ENCODE measurements around the gene GAS7. TPM values are rescaled to one million over a fixed set of nuclear protein-coding genes. Genes with fewer than 3 reads are reported as not detected.

GAS7 gene
- total and polyA plus RNA-seq, 2 experiments from 2014 or later, result 1.9 to 10.7 TPM

DNA sequence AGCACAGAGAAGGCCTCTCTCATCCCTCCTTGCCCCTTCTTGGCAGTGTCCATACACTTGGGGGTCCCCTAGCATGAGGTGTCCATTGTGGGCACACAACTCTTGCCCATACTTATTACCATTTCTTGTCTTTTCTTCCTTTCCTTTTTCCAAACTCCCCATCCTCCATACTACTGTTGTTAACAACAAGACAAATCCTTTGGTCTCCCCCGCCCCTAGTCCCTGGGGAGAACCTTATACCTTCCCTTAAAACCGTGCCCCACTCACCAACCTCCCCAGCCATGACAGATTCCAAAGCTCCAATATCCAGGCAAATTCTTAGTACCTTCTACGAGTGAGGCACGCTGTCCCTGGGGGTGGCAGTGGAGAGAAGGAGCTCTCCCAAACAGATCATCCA, 82.9 kb downstream of the GAS7 start:
- Histone ChIP-seq H3K27me3 (ENCODE audit: insufficient read depth) (no peaks in the 10 kb centered on the region), H3K36me3 (ENCODE audit: insufficient read depth) (no peaks in the 10 kb centered on the region), H3K4me2 (no peak overlapping the region), H3K4me1 (ENCODE audit: insufficient read depth) (peaks cover 27% of the 10 kb centered on the region), H3K27ac (ENCODE audit: low read depth) (no peak overlapping the region), H3K4me3 (no peak overlapping the region), H2AFZ (no peak overlapping the region), H3F3A (replicated peaks; ENCODE audit: low read depth) (no peaks in the 10 kb centered on the region), H3K79me2 (replicated peaks; ENCODE audit: insufficient read depth) (no peaks in the 10 kb centered on the region), H4K20me1 (replicated peaks; ENCODE audit: insufficient read depth) (no peaks in the 10 kb centered on the region), H3K9me2 (ENCODE audit: insufficient read depth) (0 out of 2 replicates have a peak, but pooled peaks cover 4% of the 10 kb centered on the region)
- H3K9me3 Mint-ChIP-seq, result no peaks in the 10 kb centered on the region; the same call in 2 of the 3 replicates
- H3K36me3 Mint-ChIP-seq (ENCODE audit: low read depth), result no peaks in the 10 kb centered on the region
- no peak for DNase-seq (ENCODE audit: low spot score)
- ATAC-seq, result no peak
- no peak overlapping the region for H3K27ac Mint-ChIP-seq
- TF ChIP-seq, protein P1, sequence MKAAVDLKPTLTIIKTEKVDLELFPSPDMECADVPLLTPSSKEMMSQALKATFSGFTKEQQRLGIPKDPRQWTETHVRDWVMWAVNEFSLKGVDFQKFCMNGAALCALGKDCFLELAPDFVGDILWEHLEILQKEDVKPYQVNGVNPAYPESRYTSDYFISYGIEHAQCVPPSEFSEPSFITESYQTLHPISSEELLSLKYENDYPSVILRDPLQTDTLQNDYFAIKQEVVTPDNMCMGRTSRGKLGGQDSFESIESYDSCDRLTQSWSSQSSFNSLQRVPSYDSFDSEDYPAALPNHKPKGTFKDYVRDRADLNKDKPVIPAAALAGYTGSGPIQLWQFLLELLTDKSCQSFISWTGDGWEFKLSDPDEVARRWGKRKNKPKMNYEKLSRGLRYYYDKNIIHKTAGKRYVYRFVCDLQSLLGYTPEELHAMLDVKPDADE (IDR thresholded peaks at IDR 0.05), result no peak
- no peak for TF ChIP-seq NANOG (IDR thresholded peaks at IDR 0.05; ENCODE audit: borderline replicate concordance)
- TF ChIP-seq EZH2 (IDR thresholded peaks at IDR 0.05; ENCODE audit: low read depth, unreplicated experiment), result no peak
- no peak for TF ChIP-seq EZH2phosphoT487 (IDR thresholded peaks at IDR 0.05; ENCODE audit: unreplicated experiment)
- no peak for TF ChIP-seq POLR2AphosphoS5 (IDR thresholded peaks at IDR 0.05; ENCODE audit: low read depth)
- TF ChIP-seq ZNF331 (CRISPR knock-in tag; IDR thresholded peaks at IDR 0.05; ENCODE audit: low read depth), result no peak
- TF ChIP-seq ZNF114 (CRISPR knock-in tag; IDR thresholded peaks at IDR 0.05), result no peak
- no peak for TF ChIP-seq STAT1 (IDR thresholded peaks at IDR 0.05; ENCODE audit: unreplicated experiment)
- TF ChIP-seq, protein P2, sequence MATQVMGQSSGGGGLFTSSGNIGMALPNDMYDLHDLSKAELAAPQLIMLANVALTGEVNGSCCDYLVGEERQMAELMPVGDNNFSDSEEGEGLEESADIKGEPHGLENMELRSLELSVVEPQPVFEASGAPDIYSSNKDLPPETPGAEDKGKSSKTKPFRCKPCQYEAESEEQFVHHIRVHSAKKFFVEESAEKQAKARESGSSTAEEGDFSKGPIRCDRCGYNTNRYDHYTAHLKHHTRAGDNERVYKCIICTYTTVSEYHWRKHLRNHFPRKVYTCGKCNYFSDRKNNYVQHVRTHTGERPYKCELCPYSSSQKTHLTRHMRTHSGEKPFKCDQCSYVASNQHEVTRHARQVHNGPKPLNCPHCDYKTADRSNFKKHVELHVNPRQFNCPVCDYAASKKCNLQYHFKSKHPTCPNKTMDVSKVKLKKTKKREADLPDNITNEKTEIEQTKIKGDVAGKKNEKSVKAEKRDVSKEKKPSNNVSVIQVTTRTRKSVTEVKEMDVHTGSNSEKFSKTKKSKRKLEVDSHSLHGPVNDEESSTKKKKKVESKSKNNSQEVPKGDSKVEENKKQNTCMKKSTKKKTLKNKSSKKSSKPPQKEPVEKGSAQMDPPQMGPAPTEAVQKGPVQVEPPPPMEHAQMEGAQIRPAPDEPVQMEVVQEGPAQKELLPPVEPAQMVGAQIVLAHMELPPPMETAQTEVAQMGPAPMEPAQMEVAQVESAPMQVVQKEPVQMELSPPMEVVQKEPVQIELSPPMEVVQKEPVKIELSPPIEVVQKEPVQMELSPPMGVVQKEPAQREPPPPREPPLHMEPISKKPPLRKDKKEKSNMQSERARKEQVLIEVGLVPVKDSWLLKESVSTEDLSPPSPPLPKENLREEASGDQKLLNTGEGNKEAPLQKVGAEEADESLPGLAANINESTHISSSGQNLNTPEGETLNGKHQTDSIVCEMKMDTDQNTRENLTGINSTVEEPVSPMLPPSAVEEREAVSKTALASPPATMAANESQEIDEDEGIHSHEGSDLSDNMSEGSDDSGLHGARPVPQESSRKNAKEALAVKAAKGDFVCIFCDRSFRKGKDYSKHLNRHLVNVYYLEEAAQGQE (IDR thresholded peaks at IDR 0.05; ENCODE audit: unreplicated experiment), result no peak
- TF ChIP-seq JUNB (IDR thresholded peaks at IDR 0.05; ENCODE audit: unreplicated experiment), result no peak
- TF ChIP-seq, protein P3, sequence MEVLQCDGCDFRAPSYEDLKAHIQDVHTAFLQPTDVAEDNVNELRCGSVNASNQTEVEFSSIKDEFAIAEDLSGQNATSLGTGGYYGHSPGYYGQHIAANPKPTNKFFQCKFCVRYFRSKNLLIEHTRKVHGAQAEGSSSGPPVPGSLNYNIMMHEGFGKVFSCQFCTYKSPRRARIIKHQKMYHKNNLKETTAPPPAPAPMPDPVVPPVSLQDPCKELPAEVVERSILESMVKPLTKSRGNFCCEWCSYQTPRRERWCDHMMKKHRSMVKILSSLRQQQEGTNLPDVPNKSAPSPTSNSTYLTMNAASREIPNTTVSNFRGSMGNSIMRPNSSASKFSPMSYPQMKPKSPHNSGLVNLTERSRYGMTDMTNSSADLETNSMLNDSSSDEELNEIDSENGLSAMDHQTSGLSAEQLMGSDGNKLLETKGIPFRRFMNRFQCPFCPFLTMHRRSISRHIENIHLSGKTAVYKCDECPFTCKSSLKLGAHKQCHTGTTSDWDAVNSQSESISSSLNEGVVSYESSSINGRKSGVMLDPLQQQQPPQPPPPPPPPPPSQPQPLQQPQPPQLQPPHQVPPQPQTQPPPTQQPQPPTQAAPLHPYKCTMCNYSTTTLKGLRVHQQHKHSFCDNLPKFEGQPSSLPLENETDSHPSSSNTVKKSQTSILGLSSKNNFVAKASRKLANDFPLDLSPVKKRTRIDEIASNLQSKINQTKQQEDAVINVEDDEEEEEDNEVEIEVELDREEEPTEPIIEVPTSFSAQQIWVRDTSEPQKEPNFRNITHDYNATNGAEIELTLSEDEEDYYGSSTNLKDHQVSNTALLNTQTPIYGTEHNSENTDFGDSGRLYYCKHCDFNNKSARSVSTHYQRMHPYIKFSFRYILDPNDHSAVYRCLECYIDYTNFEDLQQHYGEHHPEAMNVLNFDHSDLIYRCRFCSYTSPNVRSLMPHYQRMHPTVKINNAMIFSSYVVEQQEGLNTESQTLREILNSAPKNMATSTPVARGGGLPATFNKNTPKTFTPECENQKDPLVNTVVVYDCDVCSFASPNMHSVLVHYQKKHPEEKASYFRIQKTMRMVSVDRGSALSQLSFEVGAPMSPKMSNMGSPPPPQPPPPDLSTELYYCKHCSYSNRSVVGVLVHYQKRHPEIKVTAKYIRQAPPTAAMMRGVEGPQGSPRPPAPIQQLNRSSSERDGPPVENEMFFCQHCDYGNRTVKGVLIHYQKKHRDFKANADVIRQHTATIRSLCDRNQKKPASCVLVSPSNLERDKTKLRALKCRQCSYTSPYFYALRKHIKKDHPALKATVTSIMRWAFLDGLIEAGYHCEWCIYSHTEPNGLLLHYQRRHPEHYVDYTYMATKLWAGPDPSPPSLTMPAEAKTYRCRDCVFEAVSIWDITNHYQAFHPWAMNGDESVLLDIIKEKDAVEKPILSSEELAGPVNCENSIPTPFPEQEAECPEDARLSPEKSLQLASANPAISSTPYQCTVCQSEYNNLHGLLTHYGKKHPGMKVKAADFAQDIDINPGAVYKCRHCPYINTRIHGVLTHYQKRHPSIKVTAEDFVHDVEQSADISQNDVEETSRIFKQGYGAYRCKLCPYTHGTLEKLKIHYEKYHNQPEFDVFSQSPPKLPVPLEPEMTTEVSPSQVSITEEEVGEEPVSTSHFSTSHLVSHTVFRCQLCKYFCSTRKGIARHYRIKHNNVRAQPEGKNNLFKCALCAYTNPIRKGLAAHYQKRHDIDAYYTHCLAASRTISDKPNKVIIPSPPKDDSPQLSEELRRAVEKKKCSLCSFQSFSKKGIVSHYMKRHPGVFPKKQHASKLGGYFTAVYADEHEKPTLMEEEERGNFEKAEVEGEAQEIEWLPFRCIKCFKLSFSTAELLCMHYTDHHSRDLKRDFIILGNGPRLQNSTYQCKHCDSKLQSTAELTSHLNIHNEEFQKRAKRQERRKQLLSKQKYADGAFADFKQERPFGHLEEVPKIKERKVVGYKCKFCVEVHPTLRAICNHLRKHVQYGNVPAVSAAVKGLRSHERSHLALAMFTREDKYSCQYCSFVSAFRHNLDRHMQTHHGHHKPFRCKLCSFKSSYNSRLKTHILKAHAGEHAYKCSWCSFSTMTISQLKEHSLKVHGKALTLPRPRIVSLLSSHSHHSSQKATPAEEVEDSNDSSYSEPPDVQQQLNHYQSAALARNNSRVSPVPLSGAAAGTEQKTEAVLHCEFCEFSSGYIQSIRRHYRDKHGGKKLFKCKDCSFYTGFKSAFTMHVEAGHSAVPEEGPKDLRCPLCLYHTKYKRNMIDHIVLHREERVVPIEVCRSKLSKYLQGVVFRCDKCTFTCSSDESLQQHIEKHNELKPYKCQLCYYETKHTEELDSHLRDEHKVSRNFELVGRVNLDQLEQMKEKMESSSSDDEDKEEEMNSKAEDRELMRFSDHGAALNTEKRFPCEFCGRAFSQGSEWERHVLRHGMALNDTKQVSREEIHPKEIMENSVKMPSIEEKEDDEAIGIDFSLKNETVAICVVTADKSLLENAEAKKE (CRISPR knock-in tag; IDR thresholded peaks at IDR 0.05), result no peak
- TF ChIP-seq, protein P4, sequence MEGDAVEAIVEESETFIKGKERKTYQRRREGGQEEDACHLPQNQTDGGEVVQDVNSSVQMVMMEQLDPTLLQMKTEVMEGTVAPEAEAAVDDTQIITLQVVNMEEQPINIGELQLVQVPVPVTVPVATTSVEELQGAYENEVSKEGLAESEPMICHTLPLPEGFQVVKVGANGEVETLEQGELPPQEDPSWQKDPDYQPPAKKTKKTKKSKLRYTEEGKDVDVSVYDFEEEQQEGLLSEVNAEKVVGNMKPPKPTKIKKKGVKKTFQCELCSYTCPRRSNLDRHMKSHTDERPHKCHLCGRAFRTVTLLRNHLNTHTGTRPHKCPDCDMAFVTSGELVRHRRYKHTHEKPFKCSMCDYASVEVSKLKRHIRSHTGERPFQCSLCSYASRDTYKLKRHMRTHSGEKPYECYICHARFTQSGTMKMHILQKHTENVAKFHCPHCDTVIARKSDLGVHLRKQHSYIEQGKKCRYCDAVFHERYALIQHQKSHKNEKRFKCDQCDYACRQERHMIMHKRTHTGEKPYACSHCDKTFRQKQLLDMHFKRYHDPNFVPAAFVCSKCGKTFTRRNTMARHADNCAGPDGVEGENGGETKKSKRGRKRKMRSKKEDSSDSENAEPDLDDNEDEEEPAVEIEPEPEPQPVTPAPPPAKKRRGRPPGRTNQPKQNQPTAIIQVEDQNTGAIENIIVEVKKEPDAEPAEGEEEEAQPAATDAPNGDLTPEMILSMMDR (conservative IDR thresholded peaks at IDR 0.05; ENCODE audit: low read depth in 2 of 2), result no peak
- TF ChIP-seq CREB1 (CRISPR knock-in tag; IDR thresholded peaks at IDR 0.05; ENCODE audit: low read depth), result no peak
- no peak overlapping the region for H3K4me3 Mint-ChIP-seq
- peaks cover 39% of the 10 kb centered on the region for H3K4me1 Mint-ChIP-seq
- H3K27me3 Mint-ChIP-seq (ENCODE audit: insufficient read depth, low read depth, poor library complexity), result peaks cover 8% of the 10 kb centered on the region
